H1 (cell line): ENCODE data around the gene PANX3. TPM values are rescaled to one million over a fixed set of nuclear protein-coding genes. Genes with fewer than 3 reads are reported as not detected.

Source experiments
- CTCF ChIA-PET: fragments of 300-600 bp; sonication (Branson Sonifier 250); formaldehyde crosslinking; loops from one replicate; lab custom pipeline; 2021; ENCODE audit not compliant: partially characterized antibody; lab: Charles Lee
- POLR2A ChIA-PET: fragments of 300-600 bp; sonication (Branson Sonifier 250); formaldehyde crosslinking; loops from one replicate; lab custom pipeline; 2021; ENCODE audit warnings: inconsistent platforms; ENCODE audit not compliant: partially characterized antibody; lab: Charles Lee
- DNase-seq, 2 experiments: peaks; one replicate each; pipeline versions ENCODE4 v3.0.0 to v3.0.0-alpha.2; 2010 to 2022; ENCODE audit warnings: low spot score in 2 of 2, low read depth in 1 of 2, mixed read lengths in 1 of 2
- FAIRE-seq: peaks from 2 replicates; lab custom pipeline; 2011; peaks lifted over from hg19 to GRCh38; lab: Jason Lieb, UNC
- H2AFZ ChIP-seq: 2 replicates; pipeline ENCODE4 v1.8.1; 2012; ENCODE audit warnings: low read length, inconsistent platforms
- H2AK5ac ChIP-seq: 2 replicates; pipeline ENCODE4 v1.6.1; 2013; ENCODE audit warnings: low read depth, low read length
- H2BK120ac ChIP-seq: replicated peaks from 2 replicates; pipeline ENCODE3; 2013; ENCODE audit warnings: low read depth, low read length, inconsistent platforms
- H2BK12ac ChIP-seq: 2 replicates; pipeline ENCODE4 v1.6.1; 2013; ENCODE audit warnings: low read depth, low read length
- H2BK15ac ChIP-seq: 2 replicates; pipeline ENCODE4 v1.6.1; 2013; ENCODE audit warnings: low read length
- H2BK20ac ChIP-seq: 2 replicates; pipeline ENCODE4 v1.6.1; 2013; ENCODE audit warnings: low read length
- H2BK5ac ChIP-seq: 2 replicates; pipeline ENCODE4 v1.6.1; 2013; ENCODE audit warnings: low read depth, low read length
- H3K14ac ChIP-seq: 2 replicates; pipeline ENCODE4 v1.6.1; 2013; ENCODE audit warnings: inconsistent platforms; ENCODE audit not compliant: insufficient read length
- H3K18ac ChIP-seq: 2 replicates; pipeline ENCODE4 v1.6.1; 2013; ENCODE audit warnings: low read length; ENCODE audit errors: extremely low read depth
- H3K23ac ChIP-seq: 2 replicates; pipeline ENCODE4 v1.6.1; 2013; ENCODE audit warnings: inconsistent platforms; ENCODE audit not compliant: insufficient read length
- H3K23me2 ChIP-seq: 2 replicates; pipeline ENCODE4 v1.6.1; 2013; ENCODE audit warnings: low read depth, low read length
- H3K27ac ChIP-seq: 2 replicates; pipeline ENCODE4 v1.6.1; 2011; ENCODE audit warnings: low read depth, low read length, inconsistent platforms
- H3K27me3 ChIP-seq, 4 experiments: replicated peaks in 1 of 4; 1 replicate in 1 of 4; 2 replicates in 3 of 4; pipeline versions ENCODE4 v1.6.1 to v1.8.1; 2011 to 2013; ENCODE audit warnings: low read length in 3 of 4, mild to moderate bottlenecking in 3 of 4, inconsistent platforms in 2 of 4, mixed read lengths in 2 of 4, moderate library complexity in 1 of 4; ENCODE audit not compliant: control insufficient read depth in 3 of 4, insufficient read depth in 3 of 4; ENCODE audit errors: extremely low read depth in 1 of 4
- H3K36me3 ChIP-seq, 4 experiments: 2 replicates each; pipeline versions ENCODE4 v1.6.1 to v1.8.1; 2011 to 2013; ENCODE audit warnings: mild to moderate bottlenecking in 4 of 4, low read length in 3 of 4, moderate library complexity in 2 of 4, control low read depth in 1 of 4, inconsistent platforms in 1 of 4; ENCODE audit not compliant: insufficient read depth in 4 of 4, control insufficient read depth in 2 of 4
- H3K4ac ChIP-seq: replicated peaks from 2 replicates; pipeline ENCODE3; 2013; ENCODE audit warnings: low read length, low read depth, mixed read lengths, inconsistent platforms; ENCODE audit not compliant: insufficient read length
- H3K4me1 ChIP-seq, 4 experiments: replicated peaks in 1 of 4; 1 replicate in 1 of 4; 2 replicates in 3 of 4; pipeline versions ENCODE4 v1.6.1 to v1.8.1; 2011 to 2013; ENCODE audit warnings: low read length in 3 of 4, inconsistent platforms in 2 of 4, mixed read lengths in 1 of 4; ENCODE audit not compliant: insufficient read depth in 4 of 4, control insufficient read depth in 3 of 4
- H3K4me2 ChIP-seq, 2 experiments: 2 replicates each; pipeline versions ENCODE4 v1.6.1 to v1.8.1; 2011 to 2013; ENCODE audit warnings: low read depth in 2 of 2, low read length in 2 of 2, control low read depth in 1 of 2, inconsistent platforms in 1 of 2, mild to moderate bottlenecking in 1 of 2; ENCODE audit not compliant: insufficient read depth in 1 of 2
- H3K4me3 ChIP-seq, 4 experiments: fragments of 200-600, 300-600 bp in 1 of 4; sonication (generic), shearing (Covaris generic), sonication (Bioruptor Twin) in 1 of 4; 2 replicates each; pipeline versions ENCODE4 v1.5.1 to v1.8.1; 2011 to 2016; ENCODE audit warnings: low read length in 4 of 4, low read depth in 3 of 4, control low read depth in 2 of 4, inconsistent platforms in 2 of 4, mild to moderate bottlenecking in 2 of 4, mixed read lengths in 1 of 4, moderate library complexity in 1 of 4; ENCODE audit not compliant: insufficient read depth in 2 of 4; ENCODE audit errors: extremely low read depth in 1 of 4
- H3K56ac ChIP-seq: replicated peaks from 2 replicates; pipeline ENCODE3; 2013; ENCODE audit warnings: low read depth, mild to moderate bottlenecking, mixed read lengths, low read length, inconsistent platforms; ENCODE audit not compliant: insufficient read length
- H3K79me1 ChIP-seq: 2 replicates; pipeline ENCODE4 v1.6.1; 2013; ENCODE audit warnings: low read depth, low read length, control low read depth
- H3K79me2 ChIP-seq, 2 experiments: 2 replicates each; pipeline versions ENCODE4 v1.6.1 to v1.8.1; 2012 to 2013; ENCODE audit warnings: low read length in 2 of 2, mild to moderate bottlenecking in 2 of 2, inconsistent platforms in 1 of 2; ENCODE audit not compliant: insufficient read depth in 2 of 2, control insufficient read depth in 1 of 2
- H3K9ac ChIP-seq, 4 experiments: replicated peaks in 1 of 4; 1 replicate in 1 of 4; 2 replicates in 3 of 4; pipeline versions ENCODE4 v1.6.1 to v1.8.1; 2011 to 2013; ENCODE audit warnings: low read depth in 3 of 4, low read length in 3 of 4, control low read depth in 2 of 4, mild to moderate bottlenecking in 2 of 4, moderate library complexity in 2 of 4, inconsistent platforms in 1 of 4; ENCODE audit errors: extremely low read depth in 1 of 4
- H3K9me3 ChIP-seq, 2 experiments: 2 replicates each; pipeline versions ENCODE4 v1.6.1 to v1.8.1; 2012 to 2013; ENCODE audit warnings: mild to moderate bottlenecking in 2 of 2, moderate library complexity in 2 of 2, control low read depth in 1 of 2, inconsistent platforms in 1 of 2, low read depth in 1 of 2, low read length in 1 of 2, mixed read lengths in 1 of 2; ENCODE audit not compliant: insufficient read depth in 2 of 2
- H4K20me1 ChIP-seq, 2 experiments: replicated peaks in 1 of 2; 2 replicates each; pipeline versions ENCODE3 to v1.8.1; 2011 to 2013; ENCODE audit warnings: inconsistent platforms in 2 of 2, low read length in 2 of 2, mild to moderate bottlenecking in 1 of 2; ENCODE audit not compliant: insufficient read depth in 2 of 2, control insufficient read depth in 1 of 2
- H4K5ac ChIP-seq: 2 replicates; pipeline ENCODE4 v1.6.1; 2013; ENCODE audit warnings: low read length, low read depth, mixed read lengths, inconsistent platforms; ENCODE audit not compliant: insufficient read length
- H4K8ac ChIP-seq: 2 replicates; pipeline ENCODE4 v1.8.0; 2013; ENCODE audit warnings: mild to moderate bottlenecking, moderate library complexity, low read length, inconsistent platforms; ENCODE audit not compliant: insufficient read depth; ENCODE audit errors: extremely low read depth
- H4K91ac ChIP-seq: replicated peaks from 2 replicates; pipeline ENCODE3; 2013; ENCODE audit warnings: low read length, mixed read lengths, inconsistent platforms; ENCODE audit not compliant: insufficient read length
- EZH2 ChIP-seq: fragments of 200-600 bp; sonication (generic); IDR thresholded peaks from 2 replicates; pipeline ENCODE4 v1.7.1; 2012; ENCODE audit warnings: low read depth, mild to moderate bottlenecking, moderate library complexity, low read length, inconsistent platforms; ENCODE audit not compliant: severe bottlenecking
- FOSL1 ChIP-seq: IDR thresholded peaks from 2 replicates; pipeline ENCODE4 v1.6.1; 2011; ENCODE audit warnings: mild to moderate bottlenecking, low read depth, low read length, moderate library complexity; ENCODE audit not compliant: insufficient read depth
- KDM1A ChIP-seq: fragments of 200-600, 300-600 bp; sonication (generic); IDR thresholded peaks from 2 replicates; pipeline ENCODE4 v1.7.1; 2016; ENCODE audit warnings: mild to moderate bottlenecking, low read length, borderline replicate concordance
- RBBP5 ChIP-seq: IDR thresholded peaks from 2 replicates; pipeline ENCODE4 v1.7.1; 2012; ENCODE audit warnings: low read depth, mild to moderate bottlenecking, inconsistent platforms, low read length, moderate library complexity, borderline replicate concordance
- RNF2 ChIP-seq: fragments of 200-900, 300-1000 bp; sonication (generic); IDR thresholded peaks from 2 replicates; pipeline ENCODE4 v1.7.1; 2016; ENCODE audit warnings: borderline replicate concordance, low read depth, mild to moderate bottlenecking, antibody characterized with exemption, low read length; ENCODE audit not compliant: poor library complexity, severe bottlenecking; ENCODE audit errors: missing control alignments
- SAP30 ChIP-seq: fragments of 300-600 bp; sonication (generic); IDR thresholded peaks from 2 replicates; pipeline ENCODE4 v1.7.1; 2012; ENCODE audit warnings: low read length, moderate library complexity, mild to moderate bottlenecking, inconsistent platforms; ENCODE audit not compliant: insufficient read depth, insufficient replicate concordance
- SP1 ChIP-seq: IDR thresholded peaks from 2 replicates; pipeline ENCODE4 v1.6.1; 2011; ENCODE audit warnings: low read depth, low read length
- TAF1 ChIP-seq: IDR thresholded peaks from 2 replicates; pipeline ENCODE4 v1.6.1; 2011; ENCODE audit warnings: mild to moderate bottlenecking, low read depth, low read length
- WGBS, 2 experiments: shearing (Covaris generic) in 1 of 2; methylation state at CpG; one replicate each; pipeline versions ENCODE4 v1.1.6 to v1.1.7; 2013 to 2015; ENCODE audit warnings: low lambda C conversion rate in 2 of 2, mixed read lengths in 2 of 2, inconsistent platforms in 1 of 2, low coverage in 1 of 2, missing lambda C conversion rate in 1 of 2; ENCODE audit not compliant: insufficient replicate concordance in 2 of 2, insufficient coverage in 1 of 2, insufficient read length in 1 of 2; ENCODE audit errors: extremely low coverage in 1 of 2, missing lambda C conversion rate in 1 of 2; 5-methylcytosine and 5-hydroxymethylcytosine counted together
- polyA plus RNA-seq, 7 experiments: library from polyadenylated mRNA; depleted of rRNA in 3 of 7; stranded (reverse) in 5 of 7; unstranded in 2 of 7; fragments of >200 nt in 5 of 7; fragments of 200-250 nt in 2 of 7; gene quantifications; 1 replicate in 5 of 7; 2 replicates in 1 of 7; 4 replicates in 1 of 7; pipeline versions ENCODE4 v1.2.1 to v1.2.3, GENCODE V29; 2011 to 2013; ENCODE audit warnings: missing spikeins in 2 of 7, mixed read lengths in 2 of 7
- total RNA-seq: library from RNA; stranded (reverse); fragmentation: NEBNext Ultra II Directional; extraction: Animal tissue kit (Norgen Biotek cat#: 25700); gene quantifications from 2 replicates; pipeline ENCODE4 v1.2.1, GENCODE V29; 2021
- TF ChIP-seq, protein P1 (sequence below): IDR thresholded peaks from 2 replicates; pipeline ENCODE4 v1.6.1; 2012; ENCODE audit warnings: inconsistent platforms

Gene PANX3
- total and polyA plus RNA-seq, 2 of the 8 experiments (the other 6 are each of a cell fraction or from before 2014, with no cell fraction given), result not detected

DNA sequence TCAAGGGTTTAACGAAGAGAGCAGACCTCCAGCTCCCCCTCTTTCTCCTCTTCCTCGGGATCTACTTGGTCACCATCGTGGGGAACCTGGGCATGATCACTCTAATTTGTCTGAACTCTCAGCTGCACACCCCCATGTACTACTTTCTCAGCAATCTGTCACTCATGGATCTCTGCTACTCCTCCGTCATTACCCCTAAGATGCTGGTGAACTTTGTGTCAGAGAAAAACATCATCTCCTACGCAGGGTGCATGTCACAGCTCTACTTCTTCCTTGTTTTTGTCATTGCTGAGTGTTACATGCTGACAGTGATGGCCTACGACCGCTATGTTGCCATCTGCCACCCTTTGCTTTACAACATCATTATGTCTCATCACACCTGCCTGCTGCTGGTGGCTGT is 41.1 kb upstream of the PANX3 start:
- H3K27me3 ChIP-seq, result no peaks in the 10 kb centered on the region
- no peak overlapping the region for H3K56ac ChIP-seq
- no peak overlapping the region for H3K4ac ChIP-seq
- no peak overlapping the region for H3K14ac ChIP-seq
- no peak overlapping the region for H4K8ac ChIP-seq
- H3K79me1 ChIP-seq, result no peaks in the 10 kb centered on the region
- no peaks in the 10 kb centered on the region for H4K20me1 ChIP-seq
- no peaks in the 10 kb centered on the region for H3K79me2 ChIP-seq
- no peak overlapping the region for H2BK5ac ChIP-seq
- H3K27ac ChIP-seq, result no peak overlapping the region
- ChIA-PET CTCF (interaction anchor here (1.7 to 2.5 kb wide), 3 partner anchors 16 to 168 kb away, joined by 5 to 10 read pairs (median 5); no protein-coding TSS in a partner anchor), POLR2A (no interaction called here)
- TF ChIP-seq, protein P1, sequence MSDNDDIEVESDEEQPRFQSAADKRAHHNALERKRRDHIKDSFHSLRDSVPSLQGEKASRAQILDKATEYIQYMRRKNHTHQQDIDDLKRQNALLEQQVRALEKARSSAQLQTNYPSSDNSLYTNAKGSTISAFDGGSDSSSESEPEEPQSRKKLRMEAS, result no peak
- TF ChIP-seq SP1 (no peak), KDM1A (no peak), TAF1 (no peak), FOSL1 (no peak), RNF2 (no peak), EZH2 (no peak), SAP30 (no peak), RBBP5 (no peak)
- no peak overlapping the region for H2BK15ac ChIP-seq
- no peak overlapping the region for H3K4me2 ChIP-seq
- H3K23ac ChIP-seq, result no peak overlapping the region
- no peaks in the 10 kb centered on the region for H3K36me3 ChIP-seq
- H2AK5ac ChIP-seq, result no peak overlapping the region
- no peak overlapping the region for H3K4me3 ChIP-seq
- 85% methylated on average over 7 of the region's 7 CpGs; no CpG with 5 or more reads in 1 of the 2 experiments for WGBS, 2 experiments
- no peak overlapping the region for H2BK20ac ChIP-seq
- H4K5ac ChIP-seq, result no peak overlapping the region
- no peaks in the 10 kb centered on the region for H3K23me2 ChIP-seq
- no peak for FAIRE-seq
- no peak for DNase-seq
- no peak overlapping the region for H3K9ac ChIP-seq
- H2BK12ac ChIP-seq, result 0 out of 2 replicates have a peak overlapping the region, but pooled peaks have one; percentile 27
- H3K4me1 ChIP-seq, result peaks cover 0 to 3% (median 1%) of the 10 kb centered on the region in 4 experiments; a peak in 2 of 7 replicates
- no peak overlapping the region for H4K91ac ChIP-seq
- no peak overlapping the region for H2BK120ac ChIP-seq
- no peak overlapping the region for H3K18ac ChIP-seq
- H2AFZ ChIP-seq, result no peak overlapping the region; the same call in 1 of the 2 replicates
- no peaks in the 10 kb centered on the region for H3K9me3 ChIP-seq
